SK-N-SH (cell line): ENCODE results near the gene ZFYVE16. TPM values are rescaled to one million over a fixed set of nuclear protein-coding genes. Genes with fewer than 3 reads are reported as not detected.

ENCODE experiments used
- CTCF ChIA-PET: fragments of 300-600, 350-600 bp; formaldehyde crosslinking; extraction: SDS; loops from one replicate; lab custom pipeline; 2021; lab: Yijun Ruan, JAX
- POLR2A ChIA-PET: fragments of 350-600 bp; sonication (Branson Sonifier 250); formaldehyde crosslinking; extraction: SDS; loops from one replicate; lab custom pipeline; 2020; ENCODE audit warnings: antibody characterized with exemption, inconsistent platforms; lab: Yijun Ruan, JAX
- DNase-seq: peaks from one replicate; pipeline ENCODE4 v3.0.0; 2012
- H2AFZ ChIP-seq: fragments of 200-600 bp; sonication (generic); 2 replicates; pipeline ENCODE4 v1.8.1; 2016; ENCODE audit warnings: antibody characterized with exemption, mild to moderate bottlenecking, low read depth
- H3F3A ChIP-seq: fragments of 200-600 bp; sonication (generic); replicated peaks from 2 replicates; pipeline ENCODE3; 2016; ENCODE audit warnings: antibody characterized with exemption, mild to moderate bottlenecking; ENCODE audit not compliant: insufficient read depth
- H3K27ac ChIP-seq, 2 experiments: fragments of 200-500 bp in 1 of 2; fragments of 200-600 bp in 1 of 2; sonication (Bioruptor generic) in 1 of 2; sonication (generic), shearing (Covaris generic) in 1 of 2; 2 replicates each; pipeline versions ENCODE4 v1.5.1 to v1.6.1; 2014 to 2016; ENCODE audit warnings: low read depth in 2 of 2, inconsistent platforms in 1 of 2, low read length in 1 of 2, mild to moderate bottlenecking in 1 of 2, mixed read lengths in 1 of 2
- H3K27me3 ChIP-seq: fragments of 200-600 bp; sonication (generic), shearing (Covaris generic); 2 replicates; pipeline ENCODE4 v1.6.1; 2016; ENCODE audit warnings: mixed run types; ENCODE audit not compliant: insufficient read depth
- H3K36me3 ChIP-seq, 2 experiments: fragments of 200-500 bp in 1 of 2; fragments of 200-600 bp in 1 of 2; sonication (Bioruptor generic) in 1 of 2; sonication (generic) in 1 of 2; replicated peaks in 1 of 2; 2 replicates each; pipeline versions ENCODE3 to v1.5.1; 2014 to 2016; ENCODE audit warnings: low read length in 1 of 2, mild to moderate bottlenecking in 1 of 2; ENCODE audit not compliant: insufficient read depth in 2 of 2, control insufficient read depth in 1 of 2
- H3K4me1 ChIP-seq, 2 experiments: fragments of 200-500 bp in 1 of 2; fragments of 200-600 bp in 1 of 2; sonication (Bioruptor generic) in 1 of 2; sonication (generic), shearing (Covaris generic) in 1 of 2; 2 replicates each; pipeline versions ENCODE4 v1.5.1 to v1.6.1; 2014 to 2016; ENCODE audit warnings: low read depth in 1 of 2, low read length in 1 of 2, mixed run types in 1 of 2; ENCODE audit not compliant: insufficient read depth in 2 of 2, control insufficient read depth in 1 of 2
- H3K4me2 ChIP-seq: fragments of 200-600 bp; sonication (generic), shearing (Covaris generic); 2 replicates; pipeline ENCODE4 v1.6.1; 2017; ENCODE audit warnings: mixed run types
- H3K4me3 ChIP-seq, 2 experiments: fragments of 200-500 bp in 1 of 2; fragments of 200-600 bp in 1 of 2; sonication (Bioruptor generic) in 1 of 2; sonication (generic), shearing (Covaris generic) in 1 of 2; 2 replicates each; pipeline versions ENCODE4 v1.5.1 to v1.8.1; 2014 to 2016; ENCODE audit warnings: low read depth in 2 of 2, inconsistent platforms in 1 of 2, low read length in 1 of 2, mild to moderate bottlenecking in 1 of 2, mixed read lengths in 1 of 2, moderate library complexity in 1 of 2
- H3K79me2 ChIP-seq: fragments of 200-600 bp; sonication (generic); 2 replicates; pipeline ENCODE4 v1.8.1; 2017; ENCODE audit warnings: mild to moderate bottlenecking; ENCODE audit not compliant: insufficient read depth
- H3K9ac ChIP-seq: fragments of 200-600 bp; sonication (generic); 2 replicates; pipeline ENCODE4 v1.6.1; 2017; ENCODE audit warnings: mixed run types
- H3K9me2 ChIP-seq: fragments of 200-600 bp; sonication (generic); 2 replicates; pipeline ENCODE4 v1.6.1; 2017; ENCODE audit warnings: mixed run types
- H3K9me3 ChIP-seq: fragments of 200-600 bp; sonication (generic); 2 replicates; pipeline ENCODE4 v1.6.1; 2017; ENCODE audit warnings: mixed run types, mild to moderate bottlenecking, moderate library complexity
- H4K20me1 ChIP-seq: fragments of 200-600 bp; sonication (generic); 2 replicates; pipeline ENCODE4 v1.6.1; 2017; ENCODE audit warnings: mild to moderate bottlenecking, mixed run types; ENCODE audit not compliant: insufficient read depth
- CHD2 ChIP-seq: fragments of 150-350 bp; IDR thresholded peaks from 2 replicates; pipeline ENCODE4 v1.6.1; 2018; ENCODE audit warnings: low read length; ENCODE audit not compliant: partially characterized antibody
- CTCF ChIP-seq: fragments of 200-600 bp; sonication (generic); IDR thresholded peaks from 2 replicates; pipeline ENCODE4 v1.6.1; 2017; ENCODE audit warnings: antibody characterized with exemption, mild to moderate bottlenecking, moderate library complexity
- EZH2phosphoT487 ChIP-seq: fragments of 200-600 bp; sonication (generic); IDR thresholded peaks from 2 replicates; pipeline ENCODE4 v1.6.1; 2017; ENCODE audit warnings: low read depth, mixed run types, mild to moderate bottlenecking, antibody characterized with exemption, moderate library complexity, borderline replicate concordance
- FOSL2 ChIP-seq: IDR thresholded peaks from 2 replicates; pipeline ENCODE4 v1.4.0; 2012; ENCODE audit warnings: low read depth, mild to moderate bottlenecking, moderate library complexity, borderline replicate concordance
- FOXJ3 ChIP-seq: sonication (generic); formaldehyde crosslinking; IDR thresholded peaks from 2 replicates; pipeline ENCODE4 v1.5.1; 2020; ENCODE audit warnings: mild to moderate bottlenecking, missing genetic modification reagents
- GATA2 ChIP-seq: sonication (generic); formaldehyde crosslinking; IDR thresholded peaks from 2 replicates; pipeline ENCODE4 v1.5.0; 2020; ENCODE audit warnings: mild to moderate bottlenecking, missing genetic modification reagents
- JUND ChIP-seq: IDR thresholded peaks from 2 replicates; pipeline ENCODE4 v1.4.0; 2012
- MEF2A ChIP-seq: IDR thresholded peaks from 2 replicates; pipeline ENCODE4 v1.4.0; 2012; ENCODE audit warnings: low read depth, borderline replicate concordance
- NRF1 ChIP-seq: IDR thresholded peaks from 2 replicates; pipeline ENCODE4 v1.6.1; 2012; ENCODE audit warnings: low read depth, mild to moderate bottlenecking, low read length
- PBX3 ChIP-seq: IDR thresholded peaks from 2 replicates; pipeline ENCODE4; 2012
- POLR2AphosphoS5 ChIP-seq: IDR thresholded peaks from 2 replicates; pipeline ENCODE4 v1.6.1; 2012; ENCODE audit warnings: low read depth, low read length
- RCOR1 ChIP-seq: fragments of 150-350 bp; IDR thresholded peaks from 2 replicates; pipeline ENCODE4 v1.6.1; 2017; ENCODE audit warnings: antibody characterized with exemption, low read length
- RFX5 ChIP-seq: IDR thresholded peaks from 2 replicates; pipeline ENCODE4 v1.6.1; 2012; ENCODE audit warnings: mild to moderate bottlenecking, improper control_type of control experiment, low read length
- SIN3A ChIP-seq: IDR thresholded peaks from 2 replicates; pipeline ENCODE4 v1.6.1; 2012; ENCODE audit warnings: low read depth, mild to moderate bottlenecking, low read length, moderate library complexity, borderline replicate concordance
- SMC3 ChIP-seq: IDR thresholded peaks from 2 replicates; pipeline ENCODE4 v1.6.1; 2012; ENCODE audit warnings: low read depth, low read length, improper control_type of control experiment
- TAF1 ChIP-seq: IDR thresholded peaks from 2 replicates; pipeline ENCODE4 v1.6.1; 2012; ENCODE audit warnings: low read depth, mild to moderate bottlenecking, low read length, moderate library complexity, borderline replicate concordance
- TCF12 ChIP-seq: IDR thresholded peaks from 2 replicates; pipeline ENCODE4 v1.4.0; 2012
- TEAD4 ChIP-seq: IDR thresholded peaks from 2 replicates; pipeline ENCODE4 v1.4.0; 2012; ENCODE audit warnings: mild to moderate bottlenecking, borderline replicate concordance; ENCODE audit not compliant: insufficient read depth
- USF1 ChIP-seq: IDR thresholded peaks from 2 replicates; pipeline ENCODE4 v1.4.0; 2012; ENCODE audit warnings: low read depth, borderline replicate concordance
- WGBS: methylation state at CpG from one replicate; pipeline ENCODE4 v1.1.6; 2017; ENCODE audit warnings: low lambda C conversion rate; 5-methylcytosine and 5-hydroxymethylcytosine counted together
- polyA plus RNA-seq, 3 experiments: library from polyadenylated mRNA; depleted of rRNA; stranded (reverse); fragments of >200 nt; gene quantifications; 2 replicates each; pipeline ENCODE4 v1.2.3, GENCODE V29; 2012

Gene ZFYVE16
- polyA plus RNA-seq, 1 of the 3 experiments (the other 2 are of a cell fraction) = 3.3 TPM

- POLR2A ChIA-PET = no interaction called here
- H3K4me2 ChIP-seq = no peak overlapping the region
- no peaks in the 10 kb centered on the region for H3K4me1 ChIP-seq
- H2AFZ ChIP-seq = no peak overlapping the region
- peaks cover 0 to 8% of the 10 kb centered on the region in 2 experiments for H3K36me3 ChIP-seq
- 96% methylated on average over 2 of the region's 2 CpGs for WGBS
- H3K9me2 ChIP-seq = no peaks in the 10 kb centered on the region
- no peaks in the 10 kb centered on the region for H3K27me3 ChIP-seq
- no peaks in the 10 kb centered on the region for H3K79me2 ChIP-seq
- no peaks in the 10 kb centered on the region for H4K20me1 ChIP-seq
- no peaks in the 10 kb centered on the region for H3F3A ChIP-seq
- H3K27ac ChIP-seq = no peak overlapping the region
- H3K9me3 ChIP-seq = no peaks in the 10 kb centered on the region
- CTCF ChIA-PET = interaction anchor here (1.4 kb wide), 1 partner anchor 12 kb away, joined by 3 read pairs; no protein-coding TSS in a partner anchor
- DNase-seq = no peak
- H3K4me3 ChIP-seq = no peak overlapping the region
- no peak overlapping the region for H3K9ac ChIP-seq
- no peak for TF ChIP-seq RCOR1
- no peak for TF ChIP-seq TEAD4
- no peak for TF ChIP-seq USF1
- TF ChIP-seq TAF1 = no peak
- no peak for TF ChIP-seq TCF12
- TF ChIP-seq NRF1 = no peak
- TF ChIP-seq MEF2A = no peak
- no peak for TF ChIP-seq JUND
- no peak for TF ChIP-seq FOXJ3
- TF ChIP-seq EZH2phosphoT487 = no peak
- TF ChIP-seq CHD2 = no peak
- TF ChIP-seq RFX5 = no peak
- TF ChIP-seq GATA2 = no peak
- no peak for TF ChIP-seq POLR2AphosphoS5
- TF ChIP-seq SIN3A = no peak
- no peak for TF ChIP-seq FOSL2
- TF ChIP-seq, all 33 proteins: peak for 0
Observed at GRCh38 chr5:80502800-80503199, 94.9 kb downstream of the ZFYVE16 start.

- no peak overlapping the region for H2AFZ ChIP-seq
- H3K79me2 ChIP-seq = no peaks in the 10 kb centered on the region
- H4K20me1 ChIP-seq = no peaks in the 10 kb centered on the region
- no peak for TF ChIP-seq SIN3A
- TF ChIP-seq GATA2 = no peak
- no peak for TF ChIP-seq RCOR1
- TF ChIP-seq EZH2phosphoT487 = no peak
- TF ChIP-seq SMC3 = no peak
- TF ChIP-seq PBX3 = no peak
- TF ChIP-seq POLR2AphosphoS5 = no peak
- no peak for TF ChIP-seq CTCF
- no peak for DNase-seq
- no peak overlapping the region for H3K9ac ChIP-seq
- WGBS = 100% methylated on average over 1 of the region's 1 CpG
- H3K4me2 ChIP-seq = no peak overlapping the region
- H3K9me2 ChIP-seq = no peaks in the 10 kb centered on the region
- no peaks in the 10 kb centered on the region for H3K27me3 ChIP-seq
- no peaks in the 10 kb centered on the region for H3F3A ChIP-seq
- no peaks in the 10 kb centered on the region for H3K9me3 ChIP-seq
- ChIA-PET POLR2A (no interaction called here), CTCF (no interaction called here)
- peaks cover 0 to 8% of the 10 kb centered on the region in 2 experiments for H3K36me3 ChIP-seq
- no peak overlapping the region for H3K27ac ChIP-seq
- no peaks in the 10 kb centered on the region for H3K4me1 ChIP-seq
- H3K4me3 ChIP-seq = no peak overlapping the region
Observed at GRCh38 chr5:80503641-80504040, 95.8 kb downstream of the ZFYVE16 start.
